ENCODE results near the gene CCDC149. TPM values are rescaled to one million over a fixed set of nuclear protein-coding genes. Genes with fewer than 3 reads are reported as not detected.

CCDC149 gene
- total and polyA plus RNA-seq, 9 of the 15 experiments (the other 6 are each of a cell fraction or from before 2014, with no cell fraction given), result 0.04 to 0.18 TPM; not detected in 7

- H3K4me3 ChIP-seq, result no peak overlapping the region
- no peak overlapping the region for H3K4me2 ChIP-seq (ENCODE audit: insufficient read depth, low read length)
- no peaks in the 10 kb centered on the region for H3K79me2 ChIP-seq (ENCODE audit: control insufficient read depth, insufficient read depth, low read length)
- intact Hi-C loops (cut with micrococcal nuclease), result no loop called here
- ChIA-PET CTCF (ENCODE audit: low intra/inter-chr PET ratio) (no interaction called here), POLR2A (no interaction called here)
- DNase-seq (ENCODE audit: extremely low read depth in 1 of 4, low spot score in 3 of 4) (no peak), ATAC-seq (no peak), FAIRE-seq (no peak)
- H3K27ac ChIP-seq (ENCODE audit: extremely low read depth, low read depth, low read length), result no peak overlapping the region
- no peaks in the 10 kb centered on the region for H4K20me1 ChIP-seq (replicated peaks; ENCODE audit: control insufficient read depth, insufficient read depth, low read length)
- no peaks in the 10 kb centered on the region for H3K36me3 ChIP-seq (ENCODE audit: control insufficient read depth, insufficient read depth, low read length)
- BruUV-seq (replicated peaks), result no TSS peak
- H3K9me3 ChIP-seq (replicated peaks; ENCODE audit: control insufficient read depth, insufficient read depth, low read depth, low read length), result no peaks in the 10 kb centered on the region
- H3K9ac ChIP-seq (ENCODE audit: insufficient read depth in 1 of 2, low read depth in 2 of 2, low read length in 2 of 2), result no peak overlapping the region
- in situ Hi-C loops (cut with MboI), result no loop called here
- no peaks in the 10 kb centered on the region for H3K27me3 ChIP-seq (ENCODE audit: control insufficient read depth in 2 of 2, insufficient read depth in 2 of 2, low read length in 2 of 2)
- no peak overlapping the region for H2AFZ ChIP-seq (ENCODE audit: low read depth, low read length)
- 0% methylated on average over 4 of the region's 5 CpGs for WGBS (ENCODE audit: insufficient coverage, low coverage, missing lambda C conversion rate)
- H3K4me1 ChIP-seq (replicated peaks in 1 of 2; ENCODE audit: control insufficient read depth in 2 of 2, insufficient read depth in 2 of 2, low read length in 2 of 2), result no peaks in the 10 kb centered on the region
- no peaks in the 10 kb centered on the region for H3K9me1 ChIP-seq (ENCODE audit: control insufficient read depth, insufficient read depth, low read length)
- TF ChIP-seq COPS2 (conservative IDR thresholded peaks at IDR 0.05) (no peak), ZC3H8 (IDR thresholded peaks at IDR 0.05) (no peak), KAT7 (CRISPR knock-in tag; IDR thresholded peaks at IDR 0.05; ENCODE audit: borderline replicate concordance) (no peak), MYNN (IDR thresholded peaks at IDR 0.05) (no peak), MYNN (CRISPR knock-in tag; IDR thresholded peaks at IDR 0.05) (no peak), NFRKB (IDR thresholded peaks at IDR 0.05; ENCODE audit: low read depth) (no peak), ZNF76 (CRISPR knock-in tag; IDR thresholded peaks at IDR 0.05; ENCODE audit: borderline replicate concordance) (no peak), ZNF655 (CRISPR knock-in tag; IDR thresholded peaks at IDR 0.05) (no peak), ZNF347 (CRISPR knock-in tag; IDR thresholded peaks at IDR 0.05; ENCODE audit: low read depth) (no peak), ETV1 (tag; conservative IDR thresholded peaks at IDR 0.05; ENCODE audit: low read depth) (no peak), ZBTB11 (CRISPR knock-in tag; IDR thresholded peaks at IDR 0.05) (no peak), ZNF445 (CRISPR knock-in tag; IDR thresholded peaks at IDR 0.05; ENCODE audit: low read depth) (no peak), HDAC1 (IDR thresholded peaks at IDR 0.05) (no peak), ZNF134 (CRISPR knock-in tag; conservative IDR thresholded peaks at IDR 0.05) (no peak), ZNF785 (CRISPR knock-in tag; IDR thresholded peaks at IDR 0.05) (no peak), ZNF12 (CRISPR knock-in tag; IDR thresholded peaks at IDR 0.05) (no peak), LEF1 (IDR thresholded peaks at IDR 0.05) (no peak), ZNF277 (CRISPR knock-in tag; IDR thresholded peaks at IDR 0.05; ENCODE audit: borderline replicate concordance) (no peak), GABPB2 (CRISPR knock-in tag; conservative IDR thresholded peaks at IDR 0.05) (no peak)
Observed at GRCh38 chr4:24772061-24772705, 140.7 kb downstream of the CCDC149 start.
